GM21825 (cell line): ENCODE measurements around the gene SLC12A1.

Experiments used
- ATAC-seq: cut with Tn5 transposase; IDR thresholded peaks from one replicate; pipeline ENCODE4 v1.9.1; 2021; ENCODE audit warnings: mild to moderate bottlenecking, moderate library complexity; ENCODE audit not compliant: unreplicated experiment

SLC12A1 gene

GRCh38 chr15:48242015-48242414 lies 35.9 kb downstream of the SLC12A1 start:
- ATAC-seq = no peak

- no peak for ATAC-seq
These were observed 36.4 kb downstream of the SLC12A1 start for GRCh38 chr15:48242535-48242934.

GRCh38 chr15:48244921-48245320 lies 38.8 kb downstream of the SLC12A1 start:
- no peak for ATAC-seq

- no peak for ATAC-seq
These were observed 42.3 kb downstream of the SLC12A1 start for GRCh38 chr15:48248414-48248813.

GRCh38 chr15:48250640-48251076 lies 44.6 kb downstream of the SLC12A1 start:
- ATAC-seq = no peak

- ATAC-seq = no peak
These were observed 47.1 kb downstream of the SLC12A1 start for GRCh38 chr15:48253172-48253571.

- no peak for ATAC-seq
These were observed 59.0 kb downstream of the SLC12A1 start for GRCh38 chr15:48265135-48265534.

- no peak for ATAC-seq
These were observed 60.1 kb downstream of the SLC12A1 start for GRCh38 chr15:48266024-48266689.

GRCh38 chr15:48267766-48268165 lies 61.7 kb downstream of the SLC12A1 start:
- no peak for ATAC-seq

GRCh38 chr15:48273049-48273448 lies 66.9 kb downstream of the SLC12A1 start:
- no peak for ATAC-seq

- no peak for ATAC-seq
These were observed 72.6 kb downstream of the SLC12A1 start for GRCh38 chr15:48278666-48279065.

- ATAC-seq = no peak
These were observed 73.5 kb downstream of the SLC12A1 start for GRCh38 chr15:48279608-48280007.

GRCh38 chr15:48281674-48282073 lies 75.6 kb downstream of the SLC12A1 start:
- no peak for ATAC-seq

GRCh38 chr15:48282216-48282615 lies 76.1 kb downstream of the SLC12A1 start:
- no peak for ATAC-seq

- ATAC-seq = no peak
These were observed 77.5 kb downstream of the SLC12A1 start for GRCh38 chr15:48283396-48284145.

- peak; percentile 78 for ATAC-seq
These were observed 79.5 kb downstream of the SLC12A1 start for GRCh38 chr15:48285329-48286214.

- no peak for ATAC-seq
These were observed 83.5 kb downstream of the SLC12A1 start for GRCh38 chr15:48289628-48290027.

- no peak for ATAC-seq
These were observed 86.4 kb downstream of the SLC12A1 start for GRCh38 chr15:48292458-48292857.

- no peak for ATAC-seq
These were observed 91.6 kb downstream of the SLC12A1 start for GRCh38 chr15:48297668-48298067.

- ATAC-seq = no peak
These were observed 92.8 kb downstream of the SLC12A1 start for GRCh38 chr15:48298914-48299313.

- ATAC-seq = no peak
These were observed 93.9 kb downstream of the SLC12A1 start for GRCh38 chr15:48300038-48300437.
